Measurements from ENCODE around the gene PIK3R3. TPM values are rescaled to one million over a fixed set of nuclear protein-coding genes. Genes with fewer than 3 reads are reported as not detected.

PIK3R3 gene
- total RNA-seq, 1 experiment from 2014 or later, result 11.6 TPM

DNA sequence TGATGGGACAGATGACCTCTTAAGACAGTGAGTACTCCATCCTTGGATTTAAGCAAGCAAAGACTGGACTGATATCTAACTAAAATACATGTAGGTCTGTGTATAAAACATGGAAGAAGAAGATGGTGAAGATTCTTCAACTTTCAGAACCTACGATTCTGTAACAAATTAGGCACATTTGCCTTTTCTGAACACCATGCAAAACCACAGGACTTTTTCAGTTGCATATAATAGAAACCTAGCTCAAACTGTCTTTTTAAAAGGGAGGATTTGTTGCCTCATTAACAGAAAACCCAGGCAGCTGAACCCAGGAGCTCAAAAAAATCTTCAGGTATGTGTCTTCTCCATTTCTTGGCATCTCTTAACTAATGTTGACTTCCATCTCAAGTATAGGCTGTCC lies 27.8 kb upstream of the PIK3R3 start:
- in situ Hi-C loops (cut with HindIII; ENCODE audit: low pct_unique_long_range_greater_than_20kb, low sequenced_read_pairs), result no loop called here
- no peak for DNase-seq (ENCODE audit: low read depth, low spot score)

DNA sequence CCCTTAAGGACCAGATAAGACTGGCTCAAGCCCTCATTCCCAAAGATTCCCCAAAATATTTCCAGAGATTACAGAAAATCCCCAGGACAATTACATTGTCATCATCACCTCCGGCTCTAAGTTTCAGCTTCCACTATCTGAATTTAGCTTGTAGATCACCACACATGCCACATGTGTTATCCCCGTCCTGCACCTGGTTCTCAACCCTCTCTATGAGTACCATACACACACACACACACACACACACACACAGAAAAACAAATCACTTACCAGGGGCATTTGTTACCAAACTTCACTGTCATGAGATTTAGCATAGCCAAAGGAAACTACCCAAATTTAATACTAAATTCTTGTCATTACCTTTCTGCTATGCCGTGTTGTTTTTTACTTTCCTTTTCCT lies 27.1 kb upstream of the PIK3R3 start:
- DNase-seq (ENCODE audit: low read depth, low spot score), result no peak
- in situ Hi-C loops (cut with HindIII; ENCODE audit: low pct_unique_long_range_greater_than_20kb, low sequenced_read_pairs), result no loop called here

DNA sequence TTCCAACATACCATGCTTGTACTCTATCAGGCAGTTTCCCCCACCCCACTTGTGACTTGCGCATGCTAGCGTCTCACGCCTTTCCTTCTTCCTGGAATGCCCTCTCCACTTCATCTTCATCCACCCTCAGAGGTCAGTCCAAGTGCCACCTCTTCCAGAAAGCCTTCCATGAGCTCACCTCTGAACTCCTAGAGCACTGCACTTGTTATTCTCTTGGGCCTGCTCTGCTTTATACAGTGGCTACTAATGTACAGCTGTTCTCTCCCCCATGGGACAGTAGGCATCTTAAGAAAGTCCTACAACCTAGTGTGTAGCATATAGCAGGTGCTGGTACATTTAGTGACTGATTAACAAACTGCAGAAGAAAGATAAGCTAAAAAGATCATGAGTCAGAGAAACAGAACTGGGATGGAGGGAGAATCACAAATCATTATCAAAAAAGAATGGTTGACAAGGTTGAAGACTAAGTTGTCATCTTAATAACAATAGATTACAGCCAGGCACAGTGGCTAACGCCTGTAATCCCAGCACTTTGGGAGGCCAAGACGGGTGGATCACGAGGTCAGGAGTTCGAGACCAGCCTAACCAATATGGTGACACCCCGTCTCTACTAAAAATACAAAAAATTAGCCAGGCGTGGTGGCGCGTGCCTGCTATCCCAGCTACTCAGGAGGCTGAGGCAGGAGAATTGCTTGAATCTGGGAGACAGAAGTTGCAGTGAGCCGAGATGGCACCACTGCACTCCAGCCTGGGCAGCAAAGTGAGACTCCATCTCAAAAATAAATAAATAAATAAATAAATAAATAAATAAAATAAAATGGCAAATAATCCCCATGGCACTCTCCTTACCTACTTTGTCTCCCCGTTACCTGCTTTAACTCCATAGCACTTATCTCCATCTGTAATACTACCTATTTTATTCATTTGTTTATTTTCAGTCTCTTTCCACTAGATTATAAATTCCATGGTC lies 26.2 kb upstream of the PIK3R3 start:
- DNase-seq (ENCODE audit: low read depth, low spot score), result no peak
- in situ Hi-C loops (cut with HindIII; ENCODE audit: low pct_unique_long_range_greater_than_20kb, low sequenced_read_pairs), result no loop called here

DNA sequence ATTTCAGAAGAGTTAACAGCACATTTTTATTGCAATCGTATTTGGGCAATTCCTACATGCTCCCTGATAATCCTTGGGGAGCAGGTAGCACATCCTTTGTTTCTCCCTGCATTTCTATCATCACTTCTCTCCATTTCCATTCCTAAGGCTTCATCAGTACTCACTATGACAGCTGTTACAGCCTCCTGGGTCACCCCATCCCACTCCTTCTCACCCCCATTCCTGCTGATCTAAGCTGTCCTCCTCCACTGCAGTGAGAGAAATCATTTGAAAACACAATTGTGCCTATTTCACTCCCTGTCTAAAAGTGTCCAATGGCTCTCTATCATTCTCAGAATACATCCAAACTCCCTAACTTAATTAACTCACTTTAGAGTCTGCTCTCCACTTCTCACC lies 25.5 kb upstream of the PIK3R3 start:
- DNase-seq (ENCODE audit: low read depth, low spot score), result no peak
- in situ Hi-C loops (cut with HindIII; ENCODE audit: low pct_unique_long_range_greater_than_20kb, low sequenced_read_pairs), result no loop called here

DNA sequence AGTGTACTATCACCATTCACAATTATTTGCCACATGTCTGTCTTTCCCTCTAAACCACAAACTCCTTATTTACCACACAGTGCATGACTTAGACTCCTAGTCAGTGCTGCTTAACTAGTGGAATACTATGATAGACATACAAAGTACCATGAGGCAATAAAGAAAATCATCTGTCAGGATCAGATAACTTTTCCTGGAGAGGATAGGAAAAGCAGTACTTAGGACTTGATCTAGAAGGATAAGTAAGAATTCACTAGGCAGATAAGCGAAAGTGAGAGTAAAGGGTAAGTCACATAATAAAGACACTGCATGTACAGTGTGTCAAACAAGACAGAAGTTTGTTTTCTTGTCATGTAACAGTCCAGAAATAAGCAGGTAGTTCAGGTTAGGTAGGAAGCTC lies 21.3 kb upstream of the PIK3R3 start:
- DNase-seq (ENCODE audit: low read depth, low spot score), result no peak
- in situ Hi-C loops (cut with HindIII; ENCODE audit: low pct_unique_long_range_greater_than_20kb, low sequenced_read_pairs), result no loop called here

DNA sequence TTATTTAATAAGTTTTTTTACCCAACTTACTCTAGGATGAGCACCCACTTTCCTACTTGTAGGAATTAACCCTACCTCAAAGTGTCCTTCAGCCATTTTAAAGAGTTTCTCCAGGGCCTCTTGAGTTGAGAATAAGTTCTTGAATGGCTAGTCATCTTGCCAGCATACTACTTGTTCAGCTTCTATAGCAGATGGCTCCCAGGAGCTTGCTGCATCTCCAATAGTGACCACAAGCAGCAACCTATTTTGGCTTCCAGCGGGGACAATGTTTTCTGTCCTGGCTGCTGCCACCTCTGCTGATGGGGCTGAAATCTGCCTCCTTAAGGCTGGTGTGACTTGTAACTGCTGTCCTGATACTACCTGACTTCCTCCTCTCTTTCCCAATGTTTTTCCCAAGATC lies 20.8 kb upstream of the PIK3R3 start:
- DNase-seq (ENCODE audit: low read depth, low spot score), result no peak
- in situ Hi-C loops (cut with HindIII; ENCODE audit: low pct_unique_long_range_greater_than_20kb, low sequenced_read_pairs), result no loop called here

DNA sequence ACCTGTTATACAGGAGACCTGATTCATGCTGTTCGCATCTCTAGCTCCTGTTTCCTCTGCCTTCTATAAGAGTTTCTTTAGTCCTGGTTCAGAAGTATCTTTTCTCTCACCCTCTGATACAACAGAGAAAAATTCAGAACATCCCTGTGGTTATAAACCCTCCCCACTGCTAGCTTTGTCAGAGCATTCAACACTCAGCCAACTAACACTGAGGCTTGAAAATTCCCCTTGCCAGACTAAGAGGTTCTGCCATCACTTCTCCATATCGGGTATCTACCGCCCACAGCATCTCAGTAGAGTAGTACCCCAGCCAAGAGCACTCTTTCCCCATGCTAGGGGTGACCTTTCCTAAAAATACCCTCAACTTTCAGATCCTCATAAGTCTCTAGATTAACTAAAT lies 19.6 kb upstream of the PIK3R3 start:
- no peak for DNase-seq (ENCODE audit: low read depth, low spot score)
- in situ Hi-C loops (cut with HindIII; ENCODE audit: low pct_unique_long_range_greater_than_20kb, low sequenced_read_pairs), result no loop called here

DNA sequence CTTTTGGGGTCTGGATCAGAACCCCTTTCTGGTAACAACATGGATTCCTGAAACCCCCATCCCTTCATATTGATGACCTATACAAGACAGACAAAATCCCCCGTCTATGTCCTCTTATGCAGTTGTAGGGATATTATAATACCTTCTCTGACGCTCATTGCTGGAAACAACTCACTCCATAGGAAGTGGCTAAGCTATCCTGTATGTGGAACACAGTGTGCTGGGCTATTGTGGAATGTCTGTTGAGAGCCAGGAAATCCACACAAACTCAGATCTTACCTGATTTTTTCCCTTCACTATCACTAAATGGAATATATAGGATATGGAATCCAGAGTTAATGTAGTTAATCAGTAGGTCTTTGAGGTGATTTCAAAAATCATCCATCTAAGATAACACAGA lies 17.7 kb upstream of the PIK3R3 start:
- in situ Hi-C loops (cut with HindIII; ENCODE audit: low pct_unique_long_range_greater_than_20kb, low sequenced_read_pairs), result no loop called here
- no peak for DNase-seq (ENCODE audit: low read depth, low spot score)

DNA sequence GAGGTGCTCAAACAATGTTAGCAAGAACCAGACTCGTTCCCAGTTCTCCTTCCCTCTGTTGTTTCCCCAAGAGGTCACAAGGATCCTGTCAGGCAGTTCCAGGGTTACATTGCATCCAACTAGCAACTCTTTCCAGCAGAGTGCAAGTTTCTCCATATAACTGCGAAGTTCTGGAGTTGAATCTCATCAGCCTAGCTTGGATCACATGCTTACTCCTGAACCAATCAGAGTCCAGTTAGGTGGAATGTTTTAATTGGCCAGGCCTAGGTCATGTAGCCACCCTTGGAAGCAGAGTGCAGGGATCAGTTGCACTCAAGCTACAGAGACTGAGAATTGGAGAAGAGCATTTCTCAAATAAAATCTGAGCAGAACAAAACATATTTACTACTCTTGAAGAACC lies 15.9 kb upstream of the PIK3R3 start:
- no peak for DNase-seq (ENCODE audit: low read depth, low spot score)
- in situ Hi-C loops (cut with HindIII; ENCODE audit: low pct_unique_long_range_greater_than_20kb, low sequenced_read_pairs), result no loop called here

DNA sequence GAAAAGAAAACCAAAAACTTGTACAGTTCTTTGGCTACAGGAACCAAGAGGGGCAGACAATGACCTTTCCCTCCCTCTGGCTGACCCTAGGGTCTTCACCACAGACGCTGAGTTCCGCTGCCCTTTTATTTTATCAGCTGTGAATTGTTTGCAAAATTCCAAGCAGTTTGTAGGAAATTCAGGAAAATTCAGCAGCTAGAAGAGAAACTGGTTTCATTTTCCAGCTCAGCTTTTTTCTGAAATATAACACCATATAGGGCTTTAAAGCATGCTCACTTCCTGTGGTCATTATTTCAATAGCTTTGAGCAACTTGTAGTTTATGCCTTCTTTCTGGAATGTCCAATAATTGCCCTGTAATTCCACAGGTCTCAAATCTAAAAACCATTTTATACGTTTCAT lies 5.5 kb upstream of the PIK3R3 start:
- in situ Hi-C loops (cut with HindIII; ENCODE audit: low pct_unique_long_range_greater_than_20kb, low sequenced_read_pairs), result no loop called here
- no peak for DNase-seq (ENCODE audit: low read depth, low spot score)

DNA sequence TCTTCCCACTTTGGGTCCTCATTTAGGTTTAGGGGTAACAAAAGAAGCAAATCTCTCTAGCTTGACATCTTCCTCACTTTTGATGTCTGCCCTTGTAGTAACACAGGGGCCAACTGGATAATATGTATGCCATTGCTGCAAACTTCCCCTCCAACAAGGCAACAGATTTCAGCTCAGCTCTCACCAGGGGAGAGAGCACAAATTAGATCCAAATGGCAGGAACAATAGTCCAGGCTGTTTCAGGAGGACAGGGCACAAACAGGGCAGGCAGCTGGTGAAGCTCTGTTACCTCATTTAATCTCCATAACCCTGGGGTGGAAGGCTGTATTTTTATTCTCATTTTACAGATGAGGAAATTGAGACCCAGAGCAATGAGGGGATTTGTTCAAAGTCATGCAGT lies 4.3 kb upstream of the PIK3R3 start:
- in situ Hi-C loops (cut with HindIII; ENCODE audit: low pct_unique_long_range_greater_than_20kb, low sequenced_read_pairs), result no loop called here
- DNase-seq (ENCODE audit: low read depth, low spot score), result no peak

DNA sequence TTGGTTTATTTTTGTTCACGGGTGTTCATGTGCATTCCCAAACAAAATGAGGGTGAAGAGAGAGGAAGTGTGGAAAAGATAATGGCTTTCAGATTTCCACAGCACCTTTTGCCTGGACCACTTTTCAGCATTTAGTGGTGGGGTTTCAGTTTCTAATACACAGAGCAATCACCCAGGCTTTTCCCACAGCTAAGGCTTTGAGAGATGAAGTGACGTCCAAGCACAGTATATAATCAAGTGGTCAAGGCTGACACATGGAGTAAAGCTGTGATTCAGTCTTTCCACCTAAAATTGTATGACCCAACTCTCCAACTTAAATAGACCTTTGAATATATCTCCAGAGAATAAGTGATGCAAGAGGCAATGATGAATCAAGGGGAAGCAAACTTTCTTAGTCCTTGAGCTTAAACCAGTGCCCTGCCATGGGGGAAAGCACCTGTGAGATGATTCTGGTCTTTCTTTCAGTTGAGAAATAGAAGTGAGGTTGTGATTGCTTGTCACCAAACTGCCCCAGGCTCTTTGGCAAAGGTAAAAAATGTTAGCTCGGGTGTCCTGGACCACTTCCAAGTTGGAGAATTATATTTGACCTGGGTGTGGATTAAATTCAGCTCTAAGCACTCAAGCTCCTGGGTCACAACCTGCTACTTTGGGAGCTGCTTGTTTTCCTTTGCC lies 2.4 kb upstream of the PIK3R3 start:
- DNase-seq (ENCODE audit: low read depth, low spot score), result no peak
- in situ Hi-C loops (cut with HindIII; ENCODE audit: low pct_unique_long_range_greater_than_20kb, low sequenced_read_pairs), result no loop called here

DNA sequence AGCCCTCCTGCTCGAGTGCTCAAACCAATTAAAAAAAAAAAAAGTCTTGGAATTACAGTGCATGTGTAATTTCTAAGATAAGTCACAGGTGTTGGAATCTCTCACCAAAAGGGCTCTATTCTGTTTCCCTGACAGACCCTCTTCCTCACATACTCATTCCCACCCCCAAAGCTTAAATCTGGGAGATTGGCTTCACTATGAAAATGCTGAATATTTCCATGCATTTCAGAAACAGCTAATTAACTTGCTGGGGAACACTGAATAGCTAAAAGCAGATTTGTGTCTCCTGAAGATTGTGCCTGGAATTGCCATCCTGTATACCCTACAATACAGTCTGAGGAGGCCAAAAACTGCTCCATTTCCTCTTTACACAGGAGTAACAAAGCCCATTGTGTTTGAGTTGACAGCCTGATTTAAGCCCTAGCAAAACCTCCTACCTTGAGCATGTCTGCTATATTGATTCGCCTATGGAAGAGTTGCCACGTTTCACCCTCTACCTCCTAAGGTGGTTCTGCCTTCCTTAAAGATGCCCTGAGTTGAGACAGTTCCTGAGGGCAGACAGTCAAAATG lies 1.4 kb upstream of the PIK3R3 start:
- in situ Hi-C loops (cut with HindIII; ENCODE audit: low pct_unique_long_range_greater_than_20kb, low sequenced_read_pairs), result no loop called here

DNA sequence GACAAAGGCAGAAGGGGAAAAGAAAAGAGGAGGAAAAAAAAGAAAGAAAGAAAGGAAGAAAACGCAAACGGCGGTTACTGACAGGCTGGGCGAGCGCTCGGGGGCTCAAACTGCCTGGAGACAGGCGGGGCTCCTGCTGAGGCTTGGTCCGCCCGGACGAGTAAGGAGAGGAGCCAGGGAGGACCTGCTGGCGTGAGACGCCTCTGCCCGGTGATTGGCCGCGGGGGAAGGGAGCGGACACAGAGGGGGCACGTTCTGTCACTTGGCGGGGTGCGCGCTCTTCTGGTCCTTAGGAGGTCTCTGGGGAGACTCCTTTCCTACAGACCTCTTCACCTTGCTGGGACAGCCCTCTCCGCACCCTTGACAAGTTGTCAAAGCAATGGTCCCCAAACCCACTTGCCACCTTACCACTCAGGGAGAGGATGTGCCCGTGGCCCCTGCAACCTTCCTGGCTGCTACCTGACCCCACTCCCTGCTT lies 791 bp upstream of the PIK3R3 start:
- in situ Hi-C loops (cut with HindIII; ENCODE audit: low pct_unique_long_range_greater_than_20kb, low sequenced_read_pairs), result no loop called here
- no peak for DNase-seq (ENCODE audit: low read depth, low spot score)

More for the DNA sequence above, 1.4 kb upstream of the PIK3R3 start:
- DNase-seq (ENCODE audit: low read depth, low spot score), result no peak

DNA sequence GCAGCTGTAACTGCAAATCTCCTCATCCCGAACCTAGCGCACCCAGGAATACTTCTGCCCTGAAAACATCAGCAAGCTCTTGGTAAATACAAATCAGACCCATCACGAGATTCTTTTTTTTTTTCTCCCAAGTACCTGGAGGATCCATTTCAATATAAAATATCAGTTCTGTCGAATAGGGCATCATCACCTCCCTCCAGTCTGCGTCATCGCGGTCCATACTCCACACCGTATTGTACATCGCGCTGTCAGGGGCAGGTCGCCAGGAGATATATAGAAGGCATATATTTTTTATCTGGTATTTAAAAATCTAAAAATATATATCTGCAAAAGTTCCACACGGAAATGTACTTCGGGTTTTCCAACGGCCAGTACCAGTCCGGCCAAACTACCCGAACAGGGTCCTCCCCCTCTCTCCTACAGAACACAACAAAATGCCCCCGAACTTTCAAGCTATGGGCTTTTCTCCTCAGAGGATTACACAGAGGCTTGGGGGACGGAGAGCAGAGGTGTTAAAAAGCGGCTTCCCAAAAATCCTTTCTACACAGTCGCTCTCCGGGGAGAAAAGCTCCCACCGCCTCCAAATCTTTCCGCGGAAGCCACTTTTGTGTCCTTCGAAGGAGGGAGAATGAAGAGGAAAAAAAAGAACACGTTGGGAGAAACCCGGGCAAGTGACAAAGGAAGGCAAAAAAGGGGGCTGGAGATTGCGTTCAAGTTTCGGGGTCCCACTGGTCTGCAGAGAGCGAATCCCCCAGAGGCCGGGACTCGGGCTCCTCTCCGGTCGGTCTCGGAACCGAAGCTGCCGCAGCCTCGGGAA lies 509 bp downstream of the PIK3R3 start:
- in situ Hi-C loops (cut with HindIII; ENCODE audit: low pct_unique_long_range_greater_than_20kb, low sequenced_read_pairs), result no loop called here
- peak; percentile 39 for DNase-seq (ENCODE audit: low read depth, low spot score)

DNA sequence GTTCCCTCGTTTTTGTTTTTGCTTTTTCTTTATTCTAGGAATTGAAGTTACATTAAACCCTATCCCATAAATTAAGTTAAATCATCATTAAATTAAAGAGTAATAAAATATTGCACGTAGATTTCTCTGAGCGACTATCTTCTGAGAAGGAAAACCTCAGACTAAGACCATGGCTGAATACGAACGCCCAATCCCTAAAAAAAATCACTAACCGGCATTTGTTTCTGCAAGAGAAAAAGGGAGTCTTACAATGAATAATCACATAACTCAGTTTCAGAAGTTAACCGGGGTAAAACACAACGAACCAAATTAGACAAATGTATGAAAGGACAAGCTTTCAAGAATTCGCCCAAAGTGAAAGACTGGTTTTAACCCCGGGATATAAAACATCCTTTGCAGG lies 1.3 kb downstream of the PIK3R3 start:
- no peak for DNase-seq (ENCODE audit: low read depth, low spot score)
- in situ Hi-C loops (cut with HindIII; ENCODE audit: low pct_unique_long_range_greater_than_20kb, low sequenced_read_pairs), result no loop called here

DNA sequence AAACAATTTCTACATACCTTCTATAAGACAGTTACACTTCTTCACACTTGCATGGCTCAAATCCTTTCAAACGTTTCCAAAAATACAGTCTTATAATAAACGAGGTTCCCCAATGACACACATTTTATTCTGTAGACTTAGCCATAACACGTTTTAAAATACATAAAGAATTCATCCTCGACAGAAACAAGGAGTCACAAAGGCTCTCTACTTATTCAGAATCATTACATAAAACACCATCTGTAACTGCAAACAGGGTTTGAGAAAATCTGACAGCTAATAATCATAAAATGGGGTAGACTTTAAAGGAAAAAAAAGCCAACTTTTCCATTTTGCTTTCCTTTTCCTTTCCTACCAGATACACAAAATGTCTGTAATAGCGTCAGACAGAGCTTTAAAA lies 1.8 kb downstream of the PIK3R3 start:
- in situ Hi-C loops (cut with HindIII; ENCODE audit: low pct_unique_long_range_greater_than_20kb, low sequenced_read_pairs), result no loop called here
- DNase-seq (ENCODE audit: low read depth, low spot score), result no peak

DNA sequence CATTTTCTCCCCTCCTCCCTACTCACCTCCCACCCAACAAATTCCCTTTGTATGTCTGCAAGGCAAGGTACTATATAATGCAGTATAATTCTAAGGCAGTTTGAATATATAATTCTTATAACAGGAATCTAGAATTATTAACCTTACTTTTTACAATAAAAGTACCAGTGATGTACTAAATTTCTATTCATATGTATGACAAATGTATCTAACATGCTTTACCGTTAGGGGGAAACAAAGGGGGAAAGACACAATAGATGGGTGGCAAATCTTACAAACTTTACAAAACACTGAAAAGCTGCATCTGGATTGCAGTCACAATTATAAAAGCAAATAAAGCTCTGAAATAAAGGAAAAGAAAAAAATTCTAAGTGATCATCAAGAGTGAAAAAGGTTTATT lies 2.3 kb downstream of the PIK3R3 start:
- in situ Hi-C loops (cut with HindIII; ENCODE audit: low pct_unique_long_range_greater_than_20kb, low sequenced_read_pairs), result no loop called here
- DNase-seq (ENCODE audit: low read depth, low spot score), result no peak
